ENCODE data around the gene BPIFA1.

BPIFA1 gene

GRCh38 chr20:33279261-33279910 lies 43.6 kb downstream of the BPIFA1 start:
- no peak for DNase-seq (ENCODE audit: low read depth)

DNA sequence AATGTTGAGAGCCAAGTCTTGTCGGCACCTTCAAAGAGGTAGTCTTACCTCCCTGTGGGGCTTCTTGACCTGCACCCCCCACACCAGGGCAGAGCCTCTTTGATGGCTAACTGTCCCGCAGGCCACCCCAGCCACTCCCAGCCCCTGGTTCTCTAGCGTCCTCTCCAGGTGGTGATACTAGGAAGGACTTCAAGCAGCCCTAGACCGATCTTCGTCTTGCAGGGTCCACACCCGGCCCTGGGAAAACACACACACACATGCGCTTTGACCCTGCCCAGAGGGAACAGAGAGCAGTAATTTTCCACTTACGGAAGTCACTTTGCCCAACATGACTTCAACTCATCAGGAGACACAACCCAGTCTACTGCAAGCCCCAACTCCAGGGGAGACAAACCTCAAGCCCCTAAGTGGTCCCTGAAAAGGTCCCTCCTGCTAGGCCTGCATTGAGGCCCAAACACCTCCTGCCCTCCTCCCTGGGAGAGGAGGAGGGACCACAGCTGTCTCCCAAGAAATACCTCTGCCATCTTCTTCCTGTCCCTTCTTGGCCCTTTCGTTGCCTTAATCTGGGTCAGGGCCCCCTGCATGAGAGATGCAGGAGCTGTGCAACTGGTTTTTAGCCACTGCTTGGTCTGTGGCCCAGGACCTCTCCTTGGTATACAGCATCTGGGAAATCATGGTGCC lies 44.3 kb downstream of the BPIFA1 start:
- DNase-seq (ENCODE audit: low read depth): no peak

GRCh38 chr20:33280775-33281174 lies 45.0 kb downstream of the BPIFA1 start:
- no peak for DNase-seq (ENCODE audit: low read depth)

DNA sequence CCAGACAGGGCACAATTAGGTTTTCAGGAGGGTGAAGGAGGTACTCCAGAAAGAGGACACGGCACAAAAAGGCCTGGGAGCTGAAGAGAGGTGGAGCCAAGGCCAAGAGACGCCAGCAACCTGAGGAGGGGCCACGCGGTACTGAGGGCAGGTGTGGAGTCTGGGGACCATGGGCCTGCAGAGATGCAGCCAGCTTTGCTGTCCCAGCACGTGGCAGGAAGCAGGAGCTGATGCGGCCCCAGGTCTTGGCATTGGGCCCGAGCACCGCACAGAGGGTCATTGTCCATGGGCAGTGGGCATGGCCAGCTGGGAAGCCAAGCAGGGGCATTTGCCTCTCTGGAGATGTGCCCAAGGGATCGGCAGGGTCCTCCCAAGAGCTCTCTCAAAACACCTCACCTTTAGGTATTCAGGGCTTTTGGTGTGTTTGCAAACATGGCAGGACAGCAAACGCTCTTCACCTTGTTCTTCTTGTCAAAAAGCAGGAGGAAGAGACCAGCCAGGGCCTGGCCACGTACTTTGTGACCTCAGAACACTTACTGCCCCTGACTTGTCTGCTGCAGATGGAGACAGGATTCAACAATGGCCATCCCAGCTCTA lies 45.9 kb downstream of the BPIFA1 start:
- DNase-seq (ENCODE audit: low read depth): no peak

- no peak for DNase-seq (ENCODE audit: low read depth)
These were observed 46.6 kb downstream of the BPIFA1 start for GRCh38 chr20:33282196-33282934.

GRCh38 chr20:33282991-33283555 lies 47.3 kb downstream of the BPIFA1 start, which contains the start of gene BPIFB1:
Gene BPIFB1 (plus strand): TSS chr20:33283214. CDS start chr20:33286074, 2,860 bp downstream.
- no peak for DNase-seq (ENCODE audit: low read depth)

- no peak for DNase-seq (ENCODE audit: low read depth)
These were observed 48.5 kb downstream of the BPIFA1 start for GRCh38 chr20:33284284-33284683.

GRCh38 chr20:33284937-33285336 lies 49.1 kb downstream of the BPIFA1 start:
- no peak for DNase-seq (ENCODE audit: low read depth)

- no peak for DNase-seq (ENCODE audit: low read depth)
These were observed 50.2 kb downstream of the BPIFA1 start for GRCh38 chr20:33285861-33286495.

GRCh38 chr20:33287884-33288283 lies 52.1 kb downstream of the BPIFA1 start:
- no peak for DNase-seq (ENCODE audit: low read depth)

DNA sequence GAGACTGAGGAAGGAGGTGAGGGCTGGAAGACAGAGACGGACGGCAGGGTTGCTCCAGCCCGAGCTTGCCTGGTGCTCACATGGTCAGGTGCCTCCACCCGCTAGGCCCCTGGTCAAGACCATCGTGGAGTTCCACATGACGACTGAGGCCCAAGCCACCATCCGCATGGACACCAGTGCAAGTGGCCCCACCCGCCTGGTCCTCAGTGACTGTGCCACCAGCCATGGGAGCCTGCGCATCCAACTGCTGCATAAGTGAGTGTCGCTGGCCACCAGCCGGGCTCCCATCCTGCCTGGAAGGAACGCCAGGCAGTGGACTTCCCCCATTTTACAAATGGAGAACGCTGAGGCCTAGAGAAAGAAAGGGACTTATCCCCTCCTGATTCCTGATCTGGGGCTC lies 55.1 kb downstream of the BPIFA1 start:
- DNase-seq (ENCODE audit: low read depth): no peak

DNA sequence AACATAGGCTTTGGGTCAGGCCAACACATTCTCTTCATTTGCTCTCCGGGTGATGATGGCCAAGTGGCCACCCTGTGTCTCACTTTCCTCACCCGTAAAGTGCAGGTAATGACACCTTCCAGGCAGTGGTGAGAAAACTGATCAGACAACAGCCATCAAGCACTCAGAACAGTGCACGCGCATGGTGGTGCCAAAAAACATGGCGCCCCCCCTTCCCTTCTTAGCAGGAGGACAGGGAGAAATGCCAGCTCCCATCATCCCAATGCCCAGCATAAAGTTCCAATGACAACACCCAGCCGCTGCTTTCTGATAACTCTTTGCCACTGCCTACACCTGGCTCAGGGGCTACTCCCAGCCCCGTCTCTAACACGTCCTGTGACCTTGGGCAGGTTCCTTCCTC lies 55.6 kb downstream of the BPIFA1 start:
- no peak for DNase-seq (ENCODE audit: low read depth)

GRCh38 chr20:33291830-33292355 lies 56.1 kb downstream of the BPIFA1 start:
- DNase-seq (ENCODE audit: low read depth): peak; percentile 50

Data from activated T-helper 1 cell treated with Interleukin-2 at 50 U/mL for 16 hours (primary cell).